GM12872 (cell line): ENCODE data around the gene FCMR.

ENCODE experiments used
- TF ChIP-seq, protein P1 (sequence below): IDR thresholded peaks from 3 replicates; pipeline ENCODE4 v1.5.1; 2011; ENCODE audit warnings: low read depth, mild to moderate bottlenecking, low read length, moderate library complexity; ENCODE audit not compliant: insufficient read depth

The FCMR gene

DNA sequence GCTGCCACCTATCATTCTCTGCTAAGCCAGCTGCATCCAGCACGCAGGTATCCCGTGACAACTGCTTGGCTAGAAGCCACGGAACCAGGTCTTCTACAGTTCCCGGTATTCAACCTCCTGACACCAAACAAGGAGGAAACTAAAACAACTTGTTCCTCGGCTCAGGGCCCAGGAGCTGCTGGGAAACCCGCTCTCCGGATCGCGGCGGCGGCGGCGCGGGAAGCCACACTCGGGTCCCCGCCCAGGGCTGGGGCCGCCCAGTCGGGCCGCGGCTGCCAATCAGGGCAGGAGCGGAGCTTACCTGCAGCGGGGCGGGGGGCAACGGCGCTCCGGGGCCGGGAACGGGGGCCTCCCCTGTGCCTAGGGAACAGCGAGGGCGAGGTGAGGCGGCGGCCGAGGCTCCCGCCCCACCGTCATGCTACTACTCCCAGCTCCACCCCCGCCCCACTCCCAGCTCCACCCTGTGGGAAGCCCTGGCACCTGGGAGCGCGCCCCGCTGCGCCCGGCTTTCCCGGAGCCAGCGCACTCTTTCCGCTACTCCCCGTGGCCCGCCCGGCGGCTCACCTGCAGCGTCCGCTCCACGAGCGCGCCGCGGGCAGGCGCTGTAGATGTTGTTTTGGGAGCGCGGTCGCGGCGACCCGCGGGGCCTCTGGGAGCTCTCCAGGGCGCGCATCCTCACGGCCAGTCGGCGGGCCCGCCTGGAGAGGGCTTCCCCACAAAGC is 12.4 kb downstream of the FCMR start:
- TF ChIP-seq, protein P1, sequence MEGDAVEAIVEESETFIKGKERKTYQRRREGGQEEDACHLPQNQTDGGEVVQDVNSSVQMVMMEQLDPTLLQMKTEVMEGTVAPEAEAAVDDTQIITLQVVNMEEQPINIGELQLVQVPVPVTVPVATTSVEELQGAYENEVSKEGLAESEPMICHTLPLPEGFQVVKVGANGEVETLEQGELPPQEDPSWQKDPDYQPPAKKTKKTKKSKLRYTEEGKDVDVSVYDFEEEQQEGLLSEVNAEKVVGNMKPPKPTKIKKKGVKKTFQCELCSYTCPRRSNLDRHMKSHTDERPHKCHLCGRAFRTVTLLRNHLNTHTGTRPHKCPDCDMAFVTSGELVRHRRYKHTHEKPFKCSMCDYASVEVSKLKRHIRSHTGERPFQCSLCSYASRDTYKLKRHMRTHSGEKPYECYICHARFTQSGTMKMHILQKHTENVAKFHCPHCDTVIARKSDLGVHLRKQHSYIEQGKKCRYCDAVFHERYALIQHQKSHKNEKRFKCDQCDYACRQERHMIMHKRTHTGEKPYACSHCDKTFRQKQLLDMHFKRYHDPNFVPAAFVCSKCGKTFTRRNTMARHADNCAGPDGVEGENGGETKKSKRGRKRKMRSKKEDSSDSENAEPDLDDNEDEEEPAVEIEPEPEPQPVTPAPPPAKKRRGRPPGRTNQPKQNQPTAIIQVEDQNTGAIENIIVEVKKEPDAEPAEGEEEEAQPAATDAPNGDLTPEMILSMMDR: no peak

DNA sequence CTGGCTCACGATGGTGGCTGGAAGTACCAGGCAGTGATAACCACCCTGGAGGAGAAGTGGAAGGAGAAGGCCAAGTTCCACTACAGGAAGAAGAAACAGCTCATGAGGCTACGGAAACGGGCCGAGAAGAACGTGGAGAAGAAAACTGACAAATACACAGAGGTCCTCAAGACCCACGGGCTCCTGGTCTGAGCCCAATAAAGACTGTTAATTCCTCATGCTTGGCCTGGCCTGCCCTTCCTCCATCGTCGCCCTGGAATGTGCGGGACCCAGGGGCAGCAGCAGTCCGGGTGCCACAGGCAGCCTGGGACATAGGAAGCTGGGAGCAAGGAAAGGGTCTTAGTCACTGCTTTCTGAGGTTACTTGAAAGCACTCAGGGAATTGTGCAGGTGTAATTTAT is 13.7 kb downstream of the FCMR start:
- TF ChIP-seq, protein P1: no peak

DNA sequence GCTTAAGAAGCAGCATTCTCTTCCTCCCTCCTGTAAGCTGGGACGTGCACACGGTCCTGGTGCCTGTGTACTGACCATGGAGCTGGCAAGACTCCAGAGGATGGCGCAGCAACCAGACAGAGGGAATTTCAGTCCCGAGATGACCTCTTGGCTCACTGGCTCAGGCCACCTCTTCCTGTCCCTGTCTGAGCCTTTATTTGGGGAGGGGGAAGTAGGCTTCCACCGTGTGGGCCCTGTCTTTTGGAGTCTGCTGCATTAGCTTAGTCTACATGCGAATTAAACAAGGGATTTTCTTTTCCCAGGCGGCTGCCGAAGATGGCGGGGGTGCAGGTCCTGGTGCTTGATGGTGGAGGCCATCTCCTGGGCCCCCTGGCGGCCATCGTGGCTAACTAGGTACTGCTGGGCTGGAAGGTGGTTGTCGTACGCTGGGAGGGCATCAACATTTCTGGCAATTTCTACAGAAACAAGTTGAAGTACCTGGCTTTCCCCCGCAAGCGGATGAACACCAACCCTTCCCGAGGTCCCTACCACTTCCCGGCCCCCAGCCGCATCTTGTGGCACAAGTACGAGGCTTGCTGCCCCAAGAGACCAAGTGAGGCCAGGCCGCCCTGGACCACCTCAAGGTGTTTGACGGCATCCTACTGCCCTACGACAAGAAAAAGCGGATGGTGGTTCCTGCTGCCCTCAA is 14.3 kb downstream of the FCMR start:
- TF ChIP-seq, protein P1: peak; percentile 25; the same call in 1 of the 3 replicates

DNA sequence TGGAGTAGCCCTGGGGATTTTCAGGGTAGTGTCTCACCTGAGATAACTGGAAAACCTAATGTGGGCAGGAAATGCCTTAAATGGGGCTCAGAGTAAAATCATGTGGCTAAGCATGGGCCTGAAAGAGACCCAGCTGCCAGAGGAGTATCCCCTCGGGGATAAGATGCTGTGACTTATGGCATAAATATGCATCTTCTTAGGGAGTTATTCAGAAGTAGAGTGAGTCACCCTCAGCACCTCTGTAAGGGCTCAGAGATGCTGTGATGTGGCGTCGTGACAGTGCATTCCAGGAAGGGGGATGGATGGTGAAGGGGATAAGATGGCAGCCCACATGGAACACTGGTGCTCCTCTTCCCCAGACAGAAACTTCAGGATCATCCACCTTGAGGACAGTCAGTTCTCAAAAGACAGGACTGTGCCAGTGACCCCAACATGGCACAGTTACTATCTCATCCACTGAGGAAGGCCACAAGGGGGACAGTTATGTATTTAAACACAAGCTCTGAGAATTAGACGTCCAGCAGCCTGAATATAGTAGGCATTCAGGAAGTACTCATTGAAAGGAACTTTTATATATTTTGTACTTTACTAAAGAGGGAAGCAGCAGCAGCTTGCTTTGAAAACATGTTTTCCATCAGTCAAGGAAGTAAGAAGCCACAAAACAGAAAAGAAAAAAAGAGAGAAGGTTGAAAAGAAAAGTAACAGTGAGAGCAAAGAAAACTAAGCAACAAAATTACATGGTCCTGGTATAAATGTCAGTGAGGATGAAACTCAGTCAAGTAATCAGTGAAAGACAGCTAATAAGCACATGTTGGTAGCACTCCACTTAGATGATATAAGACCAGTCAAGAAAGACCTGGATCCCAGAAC is 16.2 kb downstream of the FCMR start:
- TF ChIP-seq, protein P1: no peak

DNA sequence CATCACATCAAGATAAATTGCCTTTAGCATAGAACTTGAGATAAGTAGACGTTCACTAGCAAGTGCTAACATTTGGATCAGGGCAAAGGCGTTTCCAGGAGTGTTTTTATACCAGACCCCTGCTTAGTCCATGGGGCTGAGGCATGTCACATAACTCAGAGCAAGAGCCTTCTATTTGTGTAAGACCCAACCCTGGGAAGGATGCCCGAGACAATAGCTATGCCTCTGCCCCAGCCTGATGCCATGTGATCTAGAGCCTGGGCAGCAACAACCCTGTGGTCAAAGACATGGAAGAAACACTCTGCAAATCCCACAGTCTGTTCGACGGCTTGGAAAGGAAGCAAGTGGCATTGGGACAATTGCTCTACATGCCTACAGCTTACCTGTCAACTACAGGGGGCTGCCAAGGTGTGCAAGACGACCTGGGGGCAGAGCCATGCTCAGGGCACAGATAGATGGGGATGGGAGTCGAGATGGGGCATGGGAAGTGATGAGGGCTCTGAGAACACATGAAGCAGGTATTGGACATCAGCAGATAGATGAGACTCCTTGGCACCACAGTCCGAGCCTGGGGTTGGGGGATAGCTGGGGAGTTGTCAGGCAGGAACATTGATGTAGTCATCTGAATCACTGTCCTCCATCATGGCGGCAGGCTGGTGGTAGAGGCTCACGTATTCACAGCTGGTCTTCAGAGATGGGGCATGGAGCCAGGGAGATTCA is 17.2 kb downstream of the FCMR start:
- TF ChIP-seq, protein P1: no peak

DNA sequence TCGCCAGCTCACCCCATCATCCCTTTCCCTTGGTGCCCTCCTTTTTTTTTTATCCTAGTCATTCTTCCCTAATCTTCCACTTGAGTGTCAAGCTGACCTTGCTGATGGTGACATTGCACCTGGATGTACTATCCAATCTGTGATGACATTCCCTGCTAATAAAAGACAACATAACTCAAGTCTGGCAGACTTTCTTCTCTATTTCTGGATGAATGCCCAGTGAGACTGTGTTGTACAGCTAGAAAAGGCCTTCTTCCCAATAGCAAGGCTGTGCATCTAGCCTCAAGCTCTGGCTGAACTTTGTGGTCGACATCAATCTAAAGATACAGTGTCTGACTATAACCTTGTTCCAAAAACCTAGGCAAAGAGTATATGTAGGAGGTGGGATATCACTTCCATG is 18.1 kb downstream of the FCMR start:
- TF ChIP-seq, protein P1: no peak
